ENCODE results near the gene VIPR2. TPM values are rescaled to one million over a fixed set of nuclear protein-coding genes. Genes with fewer than 3 reads are reported as not detected.

Gene VIPR2
- total and polyA plus RNA-seq, 4 donors, result 6.0 to 11.3 (median 8.4) TPM

DNA sequence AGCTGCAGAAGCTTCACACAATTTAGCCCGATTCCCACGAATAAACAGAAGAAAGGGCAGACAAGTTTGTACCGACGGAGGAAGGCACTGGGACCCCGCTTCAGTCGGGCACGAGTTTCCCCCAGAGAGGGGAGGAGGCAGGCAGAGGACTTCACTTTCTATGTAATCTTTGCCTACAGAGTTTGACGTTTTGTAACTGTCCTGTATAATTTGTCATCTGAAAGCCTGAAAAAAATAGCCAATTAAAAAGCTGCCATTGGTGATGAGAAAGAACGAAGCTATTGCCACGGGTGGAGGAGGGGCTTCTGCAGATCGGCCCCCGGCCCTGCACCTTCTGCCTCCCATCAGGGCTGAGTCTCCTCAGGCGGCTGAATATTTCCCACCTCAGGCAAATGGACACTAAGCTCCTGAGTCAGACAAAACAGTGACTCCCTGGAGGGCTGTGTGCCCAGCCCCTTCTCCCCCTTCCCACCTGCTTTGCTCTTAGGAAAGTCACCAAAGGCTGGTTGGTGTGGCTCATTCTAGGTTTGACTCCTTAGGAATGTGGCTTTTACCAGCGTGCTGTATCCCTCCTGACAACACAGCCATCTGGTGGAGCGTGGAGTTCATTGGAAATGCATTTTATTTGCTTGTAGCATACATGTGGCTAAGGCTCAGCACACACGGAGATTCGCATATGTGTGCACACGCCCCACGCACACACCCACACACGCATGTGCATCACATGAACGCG, 117.4 kb downstream of the VIPR2 start:
- Histone ChIP-seq H3K4me3 (ENCODE audit: low read depth, low read length) (no peak overlapping the region), H3K36me3 (ENCODE audit: control insufficient read depth, insufficient read depth, low read length) (peaks cover 8% of the 10 kb centered on the region), H3K4me1 (ENCODE audit: control insufficient read depth, insufficient read depth, low read length) (peaks cover 46% of the 10 kb centered on the region), H3K27me3 (ENCODE audit: control insufficient read depth, insufficient read depth, low read length) (peaks cover 2% of the 10 kb centered on the region), H3K27ac (ENCODE audit: low read depth, low read length) (no peak overlapping the region), H3K9me3 (ENCODE audit: control insufficient read depth, insufficient read depth, low read length) (no peaks in the 10 kb centered on the region)
- peak in 2 of 6 donors; percentile 59 to 81 for DNase-seq (ENCODE audit: low read depth in 4 of 6, low spot score in 6 of 6)
- 50% methylated on average over 19 of the region's 22 CpGs for WGBS (ENCODE audit: insufficient coverage)

DNA sequence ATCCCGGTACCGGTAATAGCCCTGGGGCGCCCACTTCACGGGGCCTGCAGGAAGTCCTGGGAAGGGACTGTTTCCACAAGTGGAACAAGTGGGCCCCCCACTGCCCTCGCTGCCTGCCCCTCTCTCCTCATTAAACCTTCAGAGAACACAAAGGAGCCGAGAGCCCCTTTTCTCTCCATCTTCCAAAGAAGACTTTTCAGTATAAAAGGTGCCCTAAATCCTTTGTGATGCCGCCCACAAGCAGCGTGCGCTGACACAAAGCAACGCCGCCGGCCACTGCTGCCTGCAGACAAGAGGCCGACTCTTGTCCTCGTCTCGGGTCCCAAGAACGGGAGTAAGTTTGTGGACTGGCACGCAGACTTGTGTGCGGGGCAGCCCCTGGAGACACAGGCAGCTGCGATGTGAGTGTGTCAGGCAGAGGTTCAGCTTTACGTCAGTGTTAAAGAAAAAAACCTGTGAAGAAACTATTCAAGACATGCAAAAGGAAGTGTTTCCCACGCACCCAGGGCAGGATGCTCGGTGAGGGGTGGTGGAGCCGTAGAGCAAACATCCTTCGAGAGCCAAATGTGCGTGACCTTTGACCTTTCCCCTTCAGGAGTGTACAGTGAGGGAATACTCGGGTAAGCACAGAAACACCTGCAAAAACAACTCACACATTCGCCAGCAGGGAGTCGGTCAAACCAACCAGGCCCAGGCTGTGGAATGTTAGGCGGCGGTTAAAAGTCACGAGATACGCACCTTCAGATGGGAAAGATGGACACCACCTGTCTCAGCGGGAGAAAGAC, 118.2 kb downstream of the VIPR2 start:
- Histone ChIP-seq H3K9me3 (ENCODE audit: control insufficient read depth, insufficient read depth, low read length) (no peaks in the 10 kb centered on the region), H3K27me3 (ENCODE audit: control insufficient read depth, insufficient read depth, low read length) (peaks cover 2% of the 10 kb centered on the region), H3K4me3 (ENCODE audit: low read depth, low read length) (no peak overlapping the region), H3K27ac (ENCODE audit: low read depth, low read length) (no peak overlapping the region), H3K36me3 (ENCODE audit: control insufficient read depth, insufficient read depth, low read length) (peaks cover 4% of the 10 kb centered on the region), H3K4me1 (ENCODE audit: control insufficient read depth, insufficient read depth, low read length) (peaks cover 42% of the 10 kb centered on the region)
- DNase-seq (ENCODE audit: low read depth in 4 of 6, low spot score in 6 of 6), result peak in 2 of 6 donors; percentile 32 to 70
- 31% methylated on average over 31 of the region's 33 CpGs for WGBS (ENCODE audit: insufficient coverage)

- Histone ChIP-seq H3K4me1 (ENCODE audit: control insufficient read depth, insufficient read depth, low read length) (peaks cover 30% of the 10 kb centered on the region), H3K27me3 (ENCODE audit: control insufficient read depth, insufficient read depth, low read length) (peaks cover 2% of the 10 kb centered on the region), H3K27ac (ENCODE audit: low read depth, low read length) (no peak overlapping the region), H3K36me3 (ENCODE audit: control insufficient read depth, insufficient read depth, low read length) (peaks cover 4% of the 10 kb centered on the region), H3K4me3 (ENCODE audit: low read depth, low read length) (no peak overlapping the region), H3K9me3 (ENCODE audit: control insufficient read depth, insufficient read depth, low read length) (no peaks in the 10 kb centered on the region)
- peak in 1 of 6 donors; percentile 35 for DNase-seq (ENCODE audit: low read depth in 4 of 6, low spot score in 6 of 6)
- 68% methylated on average over 14 of the region's 20 CpGs for WGBS (ENCODE audit: insufficient coverage)
These were observed 119.4 kb downstream of the VIPR2 start for GRCh38 chr7:159025161-159025779.

- Histone ChIP-seq H3K27ac (ENCODE audit: low read depth, low read length) (no peak overlapping the region), H3K4me1 (ENCODE audit: control insufficient read depth, insufficient read depth, low read length) (peaks cover 29% of the 10 kb centered on the region), H3K27me3 (ENCODE audit: control insufficient read depth, insufficient read depth, low read length) (peaks cover 2% of the 10 kb centered on the region), H3K4me3 (ENCODE audit: low read depth, low read length) (no peak overlapping the region), H3K9me3 (ENCODE audit: control insufficient read depth, insufficient read depth, low read length) (no peaks in the 10 kb centered on the region), H3K36me3 (ENCODE audit: control insufficient read depth, insufficient read depth, low read length) (peaks cover 4% of the 10 kb centered on the region)
- WGBS (ENCODE audit: insufficient coverage), result 95% methylated on average over 48 of the region's 48 CpGs
- no peak for DNase-seq (ENCODE audit: low read depth in 4 of 6, low spot score in 6 of 6)
These were observed 120.3 kb downstream of the VIPR2 start for GRCh38 chr7:159024280-159024951.

DNA sequence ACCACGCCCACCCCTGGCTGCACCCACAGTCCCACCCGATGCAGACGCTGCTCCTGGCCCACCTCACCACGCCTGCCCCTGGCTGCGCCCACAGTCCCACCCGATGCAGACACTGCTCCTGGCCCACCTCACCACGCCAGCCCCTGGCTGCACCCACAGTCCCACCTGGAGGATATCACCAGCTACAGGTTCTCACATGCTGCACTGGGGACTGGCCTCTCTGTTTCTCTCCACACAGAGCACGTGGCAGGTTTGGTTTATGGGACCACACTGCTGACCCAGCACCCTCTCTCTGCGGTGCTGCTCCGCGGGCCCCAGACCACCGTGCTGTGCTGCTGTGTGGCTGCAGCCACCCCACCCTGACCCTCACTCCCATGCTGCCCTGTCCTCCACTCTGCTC, 120.9 kb downstream of the VIPR2 start:
- Histone ChIP-seq H3K4me3 (ENCODE audit: low read depth, low read length) (no peak overlapping the region), H3K36me3 (ENCODE audit: control insufficient read depth, insufficient read depth, low read length) (peaks cover 4% of the 10 kb centered on the region), H3K27ac (ENCODE audit: low read depth, low read length) (no peak overlapping the region), H3K27me3 (ENCODE audit: control insufficient read depth, insufficient read depth, low read length) (peaks cover 2% of the 10 kb centered on the region), H3K4me1 (ENCODE audit: control insufficient read depth, insufficient read depth, low read length) (peaks cover 29% of the 10 kb centered on the region), H3K9me3 (ENCODE audit: control insufficient read depth, insufficient read depth, low read length) (no peaks in the 10 kb centered on the region)
- DNase-seq (ENCODE audit: low read depth in 4 of 6, low spot score in 6 of 6), result no peak
- 94% methylated on average over 10 of the region's 12 CpGs for WGBS (ENCODE audit: insufficient coverage)

- WGBS (ENCODE audit: insufficient coverage), result 96% methylated on average over 15 of the region's 17 CpGs
- no peak overlapping the region for H3K27ac ChIP-seq (ENCODE audit: low read depth, low read length)
- H3K27me3 ChIP-seq (ENCODE audit: control insufficient read depth, insufficient read depth, low read length), result peaks cover 2% of the 10 kb centered on the region
- peaks cover 28% of the 10 kb centered on the region for H3K4me1 ChIP-seq (ENCODE audit: control insufficient read depth, insufficient read depth, low read length)
- no peak for DNase-seq (ENCODE audit: low read depth in 4 of 6, low spot score in 6 of 6)
- H3K4me3 ChIP-seq (ENCODE audit: low read depth, low read length), result no peak overlapping the region
- no peaks in the 10 kb centered on the region for H3K9me3 ChIP-seq (ENCODE audit: control insufficient read depth, insufficient read depth, low read length)
- H3K36me3 ChIP-seq (ENCODE audit: control insufficient read depth, insufficient read depth, low read length), result peaks cover 4% of the 10 kb centered on the region
These were observed 121.5 kb downstream of the VIPR2 start for GRCh38 chr7:159023206-159023605.

- 86% methylated on average over 20 of the region's 20 CpGs for WGBS (ENCODE audit: insufficient coverage)
- no peak for DNase-seq (ENCODE audit: low read depth in 4 of 6, low spot score in 6 of 6)
These were observed 122.3 kb downstream of the VIPR2 start for GRCh38 chr7:159022238-159022993.

DNA sequence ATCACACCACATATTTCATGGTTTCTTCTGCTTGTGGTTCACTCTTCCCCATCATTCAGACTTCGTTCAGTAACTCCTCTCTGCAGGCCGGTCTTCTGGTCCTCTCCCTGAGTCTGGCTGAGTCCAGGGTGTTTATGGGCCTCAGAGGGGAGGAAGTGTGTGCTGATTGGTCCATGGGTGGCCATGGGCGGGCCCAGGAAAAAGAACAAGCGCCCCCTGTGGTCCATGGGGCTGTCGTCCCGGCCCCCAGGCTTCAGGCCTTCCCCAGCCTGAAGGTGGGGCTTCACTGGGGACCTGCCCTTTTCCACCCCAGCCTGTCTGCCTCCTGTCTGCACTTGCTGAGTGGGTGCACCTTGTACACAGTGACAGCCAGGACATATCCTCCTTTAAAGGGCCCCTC, 123.7 kb downstream of the VIPR2 start:
- DNase-seq (ENCODE audit: low read depth in 4 of 6, low spot score in 6 of 6), result no peak
- peaks cover 6% of the 10 kb centered on the region for H3K4me1 ChIP-seq (ENCODE audit: control insufficient read depth, insufficient read depth, low read length)
- H3K36me3 ChIP-seq (ENCODE audit: control insufficient read depth, insufficient read depth, low read length), result peaks cover 4% of the 10 kb centered on the region
- no peak overlapping the region for H3K4me3 ChIP-seq (ENCODE audit: low read depth, low read length)
- 79% methylated on average over 6 of the region's 6 CpGs for WGBS (ENCODE audit: insufficient coverage)
- H3K27ac ChIP-seq (ENCODE audit: low read depth, low read length), result no peak overlapping the region
- no peaks in the 10 kb centered on the region for H3K9me3 ChIP-seq (ENCODE audit: control insufficient read depth, insufficient read depth, low read length)
- H3K27me3 ChIP-seq (ENCODE audit: control insufficient read depth, insufficient read depth, low read length), result peaks cover 2% of the 10 kb centered on the region

More at GRCh38 chr7:159022238-159022993, 122.3 kb downstream of the VIPR2 start:
- Histone ChIP-seq H3K36me3 (ENCODE audit: control insufficient read depth, insufficient read depth, low read length) (peaks cover 4% of the 10 kb centered on the region), H3K4me3 (ENCODE audit: low read depth, low read length) (no peak overlapping the region), H3K9me3 (ENCODE audit: control insufficient read depth, insufficient read depth, low read length) (no peaks in the 10 kb centered on the region), H3K27me3 (ENCODE audit: control insufficient read depth, insufficient read depth, low read length) (peaks cover 2% of the 10 kb centered on the region), H3K27ac (ENCODE audit: low read depth, low read length) (no peak overlapping the region), H3K4me1 (ENCODE audit: control insufficient read depth, insufficient read depth, low read length) (peaks cover 20% of the 10 kb centered on the region)

DNA sequence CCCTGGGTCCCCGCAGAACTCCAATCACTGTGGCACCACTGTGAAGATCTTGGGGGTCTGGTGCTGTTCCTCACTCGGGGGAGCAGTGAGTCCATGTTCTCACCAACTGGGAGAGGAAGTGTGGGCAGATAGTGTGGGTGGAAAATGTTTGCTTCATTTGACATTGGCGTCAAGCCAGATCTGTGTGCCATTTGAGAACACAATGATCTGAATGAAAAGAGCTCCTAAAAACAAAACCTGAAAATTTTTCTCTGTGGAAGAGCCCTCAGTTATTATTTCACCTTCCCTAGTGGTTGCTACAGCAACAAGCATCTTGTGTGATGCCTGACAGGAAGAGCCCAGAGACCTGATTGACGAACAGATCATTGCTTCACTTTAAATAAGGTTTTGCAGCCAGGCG, 125.6 kb downstream of the VIPR2 start:
- Histone ChIP-seq H3K27me3 (ENCODE audit: control insufficient read depth, insufficient read depth, low read length) (no peaks in the 10 kb centered on the region), H3K4me3 (ENCODE audit: low read depth, low read length) (no peak overlapping the region), H3K27ac (ENCODE audit: low read depth, low read length) (no peak overlapping the region), H3K36me3 (ENCODE audit: control insufficient read depth, insufficient read depth, low read length) (no peaks in the 10 kb centered on the region), H3K4me1 (ENCODE audit: control insufficient read depth, insufficient read depth, low read length) (peaks cover 16% of the 10 kb centered on the region), H3K9me3 (ENCODE audit: control insufficient read depth, insufficient read depth, low read length) (no peaks in the 10 kb centered on the region)
- peak in 1 of 6 donors; percentile 54 for DNase-seq (ENCODE audit: low read depth in 4 of 6, low spot score in 6 of 6)
- 67% methylated on average over 3 of the region's 5 CpGs for WGBS (ENCODE audit: insufficient coverage)
